ENCODE measurements around the gene UGT2A3.

UGT2A3 gene

DNA sequence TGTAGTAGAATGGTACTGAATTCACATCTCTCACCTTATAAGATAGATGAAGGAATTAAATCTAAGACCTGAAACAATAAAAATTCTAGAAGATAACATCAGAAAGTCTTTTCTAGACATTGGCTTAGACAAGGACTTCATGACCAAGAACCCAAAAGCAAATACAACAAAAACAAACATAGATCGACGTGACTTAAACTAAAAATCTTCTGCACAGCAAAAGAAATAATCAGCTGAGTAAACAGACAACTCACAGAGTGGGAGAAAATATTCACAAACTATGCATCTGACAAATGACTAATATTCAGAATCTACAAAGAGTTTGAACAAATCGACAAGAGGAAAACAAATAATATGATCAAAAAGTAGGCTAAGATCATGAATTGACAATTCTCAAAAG is 38.8 kb downstream of the UGT2A3 start:
- DNase-seq = no peak

DNA sequence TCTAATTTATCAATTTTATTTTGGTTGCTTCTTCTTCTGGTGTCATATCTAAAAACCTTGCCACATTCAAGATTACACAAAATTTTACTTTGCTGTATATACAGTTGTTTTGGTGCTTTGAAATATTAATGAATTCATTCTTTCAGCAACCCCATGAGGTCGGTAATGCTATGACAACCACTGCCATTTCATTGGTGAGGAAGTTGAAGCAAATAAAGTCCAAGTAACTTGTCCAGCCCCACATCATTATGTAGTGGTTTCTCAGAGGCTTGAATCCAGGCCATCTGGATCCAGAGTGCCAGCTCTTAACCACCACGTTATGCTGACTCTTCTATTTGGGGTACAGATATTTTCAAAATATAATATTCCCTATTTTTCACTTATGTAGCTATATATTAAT is 42.2 kb downstream of the UGT2A3 start:
- DNase-seq = no peak

GRCh38 chr4:68907788-68908700 is 43.6 kb downstream of the UGT2A3 start:
- DNase-seq = no peak

GRCh38 chr4:68907245-68907644 is 44.4 kb downstream of the UGT2A3 start:
- no peak for DNase-seq

DNA sequence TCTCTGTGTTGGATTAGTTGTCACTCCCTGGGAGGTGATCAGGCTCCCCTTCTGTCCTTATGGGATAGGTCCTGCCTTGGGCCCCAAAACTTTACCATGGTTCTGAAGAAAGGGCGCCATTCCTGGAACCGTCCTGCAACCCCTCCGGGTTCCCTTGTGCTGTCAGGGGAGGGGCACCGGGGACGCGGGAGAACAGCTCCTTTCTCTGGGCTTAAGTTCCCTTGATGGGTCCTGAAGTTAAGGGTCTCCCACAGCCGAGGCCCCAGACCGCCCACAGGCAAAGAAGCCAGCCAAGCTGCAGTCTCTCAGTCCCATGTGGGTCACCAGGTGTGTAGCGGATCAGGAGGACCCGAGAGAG is 44.8 kb downstream of the UGT2A3 start:
- DNase-seq = no peak

GRCh38 chr4:68905939-68906779 is 45.4 kb downstream of the UGT2A3 start:
- DNase-seq = no peak

- no peak for DNase-seq
Measured at GRCh38 chr4:68905598-68905938, 46.0 kb downstream of the UGT2A3 start.

GRCh38 chr4:68904786-68905185 is 46.8 kb downstream of the UGT2A3 start:
- no peak for DNase-seq

GRCh38 chr4:68896749-68897148 is 54.9 kb downstream of the UGT2A3 start:
- DNase-seq = no peak

DNA sequence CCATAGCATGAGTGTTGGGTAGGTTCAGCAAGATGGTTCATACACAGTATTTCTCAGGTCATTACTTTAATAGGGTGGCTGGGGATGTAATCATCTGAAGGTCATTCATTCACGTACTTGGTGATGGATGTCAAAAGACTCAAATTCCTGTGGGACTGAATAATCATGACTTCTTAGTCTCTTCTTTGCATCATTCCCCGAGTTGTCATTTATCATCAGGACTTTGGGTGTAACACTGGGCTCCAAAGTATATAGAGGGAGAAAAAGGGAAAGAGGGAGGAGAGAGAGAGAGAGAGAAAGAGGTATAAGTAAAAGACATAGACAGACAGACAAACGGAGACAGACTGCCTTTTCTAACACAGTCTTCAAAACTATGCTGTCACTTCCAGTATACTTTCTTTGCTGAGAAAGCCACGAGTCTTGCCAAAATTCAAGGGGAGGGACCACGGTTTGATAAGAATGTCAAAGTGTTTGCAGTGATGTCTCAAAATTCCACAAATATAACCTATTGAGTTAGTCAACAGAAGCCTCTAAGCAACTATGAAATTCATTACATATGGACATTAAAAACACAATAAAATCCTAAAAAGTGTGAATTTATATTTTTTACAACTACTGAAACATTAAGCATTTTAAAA is 55.9 kb downstream of the UGT2A3 start:
- DNase-seq = no peak

- DNase-seq = no peak
Measured at GRCh38 chr4:68892861-68893260, 58.7 kb downstream of the UGT2A3 start.

- no peak for DNase-seq
Measured at GRCh38 chr4:68891678-68892077, 59.9 kb downstream of the UGT2A3 start.

GRCh38 chr4:68885545-68885944 is 66.1 kb downstream of the UGT2A3 start:
- no peak for DNase-seq

- DNase-seq = no peak
Measured at GRCh38 chr4:68883870-68884269, 67.7 kb downstream of the UGT2A3 start.
